Mesendoderm (in vitro differentiated cells): ENCODE measurements around the gene PSMB10.
A peak's percentile ranks its signal among the peaks of the same experiment; 100 is the strongest.
"Not testable (repeated sequence)": the region's sequence is repeated elsewhere in the genome, so short reads cannot be mapped to it uniquely, and the experiment has no call there.

Experiments
- DNase-seq: peaks from one replicate; pipeline ENCODE4 v3.0.0; 2013
- H2AK5ac ChIP-seq: 2 replicates; pipeline ENCODE4 v1.6.1; 2013; ENCODE audit warnings: low read length, inconsistent platforms
- H2BK120ac ChIP-seq: 2 replicates; pipeline ENCODE4 v1.6.1; 2013; ENCODE audit warnings: low read depth, mild to moderate bottlenecking, low read length, moderate library complexity, mixed read lengths
- H2BK15ac ChIP-seq: replicated peaks from 2 replicates; pipeline ENCODE4 v1.6.1; 2013; ENCODE audit warnings: low read depth, mild to moderate bottlenecking, moderate library complexity
- H2BK5ac ChIP-seq: 2 replicates; pipeline ENCODE4 v1.6.1; 2013; ENCODE audit warnings: low read length, inconsistent platforms
- H3K18ac ChIP-seq: 2 replicates; pipeline ENCODE4 v1.6.1; 2013; ENCODE audit warnings: mild to moderate bottlenecking, low read length, mixed read lengths
- H3K23ac ChIP-seq: one replicate; pipeline ENCODE4 v1.6.1; 2013; ENCODE audit warnings: low read length
- H3K27ac ChIP-seq: 2 replicates; pipeline ENCODE4 v1.5.1; 2013; ENCODE audit warnings: low read depth, mild to moderate bottlenecking, inconsistent platforms, low read length, moderate library complexity
- H3K27me3 ChIP-seq: 2 replicates; pipeline ENCODE4 v1.6.1; 2013; ENCODE audit warnings: low read length, control low read depth, mild to moderate bottlenecking, inconsistent platforms; ENCODE audit not compliant: insufficient read depth, poor library complexity
- H3K36me3 ChIP-seq: 2 replicates; pipeline ENCODE4 v1.6.1; 2013; ENCODE audit warnings: low read length, inconsistent platforms; ENCODE audit not compliant: control insufficient read depth, insufficient read depth
- H3K4ac ChIP-seq: one replicate; pipeline ENCODE4 v1.6.1; 2013; ENCODE audit warnings: low read depth, mild to moderate bottlenecking, low read length, moderate library complexity
- H3K4me1 ChIP-seq: 2 replicates; pipeline ENCODE4 v1.6.1; 2013; ENCODE audit warnings: low read depth, low read length, inconsistent platforms; ENCODE audit not compliant: control insufficient read depth
- H3K4me2 ChIP-seq: 2 replicates; pipeline ENCODE4 v1.6.1; 2013; ENCODE audit warnings: low read length
- H3K4me3 ChIP-seq: 2 replicates; pipeline ENCODE4 v1.5.1; 2013; ENCODE audit warnings: mild to moderate bottlenecking, low read length
- H3K56ac ChIP-seq: one replicate; pipeline ENCODE4 v1.6.1; 2013; ENCODE audit warnings: low read length
- H3K79me1 ChIP-seq: 2 replicates; pipeline ENCODE4 v1.6.1; 2013; ENCODE audit warnings: low read length, inconsistent platforms
- H3K79me2 ChIP-seq: 2 replicates; pipeline ENCODE4 v1.6.1; 2013; ENCODE audit warnings: mild to moderate bottlenecking, low read length; ENCODE audit not compliant: control insufficient read depth, insufficient read depth
- H3K9ac ChIP-seq: 2 replicates; pipeline ENCODE4 v1.6.1; 2013; ENCODE audit warnings: low read length, inconsistent platforms
- H4K5ac ChIP-seq: one replicate; pipeline ENCODE4 v1.6.1; 2013; ENCODE audit warnings: low read length
- H4K8ac ChIP-seq: one replicate; pipeline ENCODE4 v1.6.1; 2013; ENCODE audit warnings: low read depth, mild to moderate bottlenecking, control low read depth, low read length, moderate library complexity
- WGBS: extraction: QIAGEN DNeasy Blood & Tissue Kit; methylation state at CpG from one replicate; pipeline ENCODE4 v1.1.7; 2013; ENCODE audit warnings: low lambda C conversion rate, missing lambda C conversion rate; ENCODE audit not compliant: insufficient coverage; ENCODE audit errors: extremely low coverage; 5-methylcytosine and 5-hydroxymethylcytosine counted together

The PSMB10 gene

GRCh38 chr16:67976205-67976604 is 39.6 kb upstream of the PSMB10 start:
- H3K18ac ChIP-seq, result no peak overlapping the region
- H3K4ac ChIP-seq, result no peak overlapping the region
- H3K4me3 ChIP-seq, result no peak overlapping the region
- no peaks in the 10 kb centered on the region for H3K36me3 ChIP-seq
- H4K5ac ChIP-seq, result no peak overlapping the region
- no peak overlapping the region for H3K4me2 ChIP-seq
- H3K9ac ChIP-seq, result no peak overlapping the region
- H3K56ac ChIP-seq, result no peak overlapping the region
- no peak overlapping the region for H2BK5ac ChIP-seq
- H4K8ac ChIP-seq, result no peak overlapping the region
- H3K23ac ChIP-seq, result no peak overlapping the region
- no peak overlapping the region for H3K27ac ChIP-seq
- H3K79me1 ChIP-seq, result no peaks in the 10 kb centered on the region
- no peak overlapping the region for H2BK120ac ChIP-seq
- DNase-seq, result no peak
- WGBS, result no CpG with 5 or more reads among the region's 2 CpGs
- no peak overlapping the region for H2AK5ac ChIP-seq
- no peaks in the 10 kb centered on the region for H3K27me3 ChIP-seq
- H3K79me2 ChIP-seq, result no peaks in the 10 kb centered on the region
- H3K4me1 ChIP-seq, result no peaks in the 10 kb centered on the region
- H2BK15ac ChIP-seq, result no peak overlapping the region

- H2AK5ac ChIP-seq, result no peak overlapping the region
- H3K56ac ChIP-seq, result no peak overlapping the region
- H3K79me1 ChIP-seq, result no peaks in the 10 kb centered on the region
- H3K27ac ChIP-seq, result no peak overlapping the region
- WGBS, result no CpG with 5 or more reads among the region's 14 CpGs
- H3K4me1 ChIP-seq, result no peaks in the 10 kb centered on the region
- H2BK5ac ChIP-seq, result no peak overlapping the region
- no peak overlapping the region for H3K18ac ChIP-seq
- no peak overlapping the region for H3K4me2 ChIP-seq
- no peak overlapping the region for H4K5ac ChIP-seq
- DNase-seq, result no peak
- H3K23ac ChIP-seq, result no peak overlapping the region
- no peaks in the 10 kb centered on the region for H3K79me2 ChIP-seq
- no peaks in the 10 kb centered on the region for H3K36me3 ChIP-seq
- H3K27me3 ChIP-seq, result no peaks in the 10 kb centered on the region
- no peak overlapping the region for H3K4ac ChIP-seq
- no peak overlapping the region for H3K9ac ChIP-seq
- no peak overlapping the region for H3K4me3 ChIP-seq
- no peak overlapping the region for H4K8ac ChIP-seq
- H2BK120ac ChIP-seq, result no peak overlapping the region
- H2BK15ac ChIP-seq, result no peak overlapping the region
Measured at GRCh38 chr16:67975321-67976105, 38.9 kb upstream of the PSMB10 start.

- not testable (repeated sequence) for H3K4me3 ChIP-seq, DNase-seq, H3K23ac ChIP-seq, H3K56ac ChIP-seq, H2BK15ac ChIP-seq, H3K9ac ChIP-seq, H3K79me1 ChIP-seq, H4K5ac ChIP-seq, H3K4ac ChIP-seq, H4K8ac ChIP-seq, H3K18ac ChIP-seq, H3K27me3 ChIP-seq, H3K79me2 ChIP-seq, H2BK120ac ChIP-seq, H3K36me3 ChIP-seq, H3K4me1 ChIP-seq, H2AK5ac ChIP-seq, H2BK5ac ChIP-seq, H3K27ac ChIP-seq, H3K4me2 ChIP-seq
- WGBS, result no CpG with 5 or more reads among the region's 7 CpGs
Measured at GRCh38 chr16:67972285-67972684, 35.6 kb upstream of the PSMB10 start.

- Histone ChIP-seq H2BK120ac (no peak overlapping the region), H3K23ac (no peak overlapping the region), H4K8ac (no peak overlapping the region), H3K4me2 (no peak overlapping the region), H3K27me3 (no peaks in the 10 kb centered on the region), H3K36me3 (no peaks in the 10 kb centered on the region), H3K18ac (no peak overlapping the region), H3K4me3 (no peak overlapping the region), H3K9ac (no peak overlapping the region), H3K4ac (no peak overlapping the region), H3K79me1 (peaks cover 15% of the 10 kb centered on the region), H3K79me2 (peaks cover 15% of the 10 kb centered on the region), H3K56ac (no peak overlapping the region), H3K4me1 (peaks cover 8% of the 10 kb centered on the region), H4K5ac (no peak overlapping the region), H3K27ac (no peak overlapping the region), H2BK15ac (no peak overlapping the region), H2BK5ac (no peak overlapping the region), H2AK5ac (no peak overlapping the region)
- WGBS, result no CpG with 5 or more reads among the region's 9 CpGs
- no peak for DNase-seq
Measured at GRCh38 chr16:67971111-67971510, 34.5 kb upstream of the PSMB10 start.

- Histone ChIP-seq H3K27ac (peak overlapping the region; percentile 71), H2BK15ac (no peak overlapping the region)
- peak; percentile 65 for DNase-seq
Measured at GRCh38 chr16:67969254-67970039, 32.8 kb upstream of the PSMB10 start.

More at GRCh38 chr16:67969254-67970039, 32.8 kb upstream of the PSMB10 start:
- Histone ChIP-seq H3K4me3 (no peak overlapping the region), H3K79me2 (peaks cover 18% of the 10 kb centered on the region), H3K9ac (peak overlapping the region; percentile 64), H3K4me1 (peaks cover 8% of the 10 kb centered on the region), H3K4me2 (peak overlapping the region; percentile 5), H2BK120ac (no peak overlapping the region), H3K23ac (no peak overlapping the region), H3K79me1 (peaks cover 22% of the 10 kb centered on the region), H3K27me3 (no peaks in the 10 kb centered on the region), H3K4ac (peak overlapping the region; percentile 17), H2BK5ac (no peak overlapping the region), H4K8ac (peak overlapping the region; percentile 87), H3K36me3 (no peaks in the 10 kb centered on the region), H2AK5ac (no peak overlapping the region), H4K5ac (no peak overlapping the region), H3K18ac (peak overlapping the region; percentile 82), H3K56ac (peak overlapping the region; percentile 82)
- no CpG with 5 or more reads among the region's 40 CpGs for WGBS
